Measurements from ENCODE around the gene DLGAP1.

The DLGAP1 gene

DNA sequence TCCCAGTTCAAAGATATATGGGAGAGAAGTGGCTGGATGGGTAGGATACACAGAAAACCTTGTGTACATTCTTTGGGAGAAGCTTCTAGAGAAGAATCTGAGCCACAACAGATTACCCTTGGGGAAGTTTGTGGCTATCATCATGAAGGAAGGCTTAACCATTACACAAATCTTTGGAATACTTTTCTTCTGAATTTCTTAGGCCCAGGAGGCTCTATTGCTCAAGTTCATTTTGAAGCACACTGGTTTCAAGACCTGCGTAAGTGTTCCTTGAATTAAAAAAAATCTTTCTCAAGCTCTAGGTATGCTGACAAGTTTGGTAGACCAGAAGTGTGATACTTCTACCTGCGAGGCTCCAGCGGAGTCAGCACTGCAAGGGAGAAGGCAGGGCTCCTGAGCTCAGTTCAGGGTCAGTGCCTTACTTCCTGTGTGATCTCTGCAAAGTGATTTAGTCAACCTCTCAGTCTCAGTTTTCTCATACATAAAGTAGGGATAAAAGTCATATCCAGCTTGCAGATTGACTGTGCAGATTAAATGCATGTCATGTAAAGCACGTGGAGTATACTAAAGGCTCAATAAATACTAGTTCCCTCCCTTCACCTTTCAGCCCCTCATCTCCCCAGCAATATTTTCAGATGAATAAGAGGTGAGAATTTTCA is 438.6 kb downstream of the DLGAP1 start:
- Histone ChIP-seq H3K4me3 (ENCODE audit: control insufficient read depth in 1 of 7, extremely low read depth in 1 of 7, insufficient read depth in 4 of 7, low read depth in 2 of 7, low read length in 6 of 7) (no peak overlapping the region), H3K27me3 (replicated peaks in 2 of 5; ENCODE audit: control insufficient read depth in 4 of 5, insufficient read depth in 5 of 5, low read length in 4 of 5) (no peaks in the 10 kb centered on the region), H3K27ac (ENCODE audit: insufficient read depth in 1 of 2, low read depth in 1 of 2, low read length in 2 of 2, poor library complexity in 1 of 2, severe bottlenecking in 2 of 2) (no peak overlapping the region), H3K36me3 (ENCODE audit: control insufficient read depth in 4 of 4, insufficient read depth in 4 of 4, low read length in 3 of 4) (no peaks in the 10 kb centered on the region), H3K9me3 (ENCODE audit: control extremely low read depth in 1 of 5, control insufficient read depth in 4 of 5, insufficient read depth in 2 of 5, low read depth in 1 of 5, low read length in 4 of 5) (no peaks in the 10 kb centered on the region), H3K4me1 (ENCODE audit: control extremely low read depth in 1 of 4, control insufficient read depth in 4 of 4, insufficient read depth in 4 of 4, low read length in 3 of 4) (no peaks in the 10 kb centered on the region)
- POLR2A ChIA-PET: no interaction called here
- no peak for DNase-seq
- WGBS (ENCODE audit: insufficient coverage): 100% methylated on average over 3 of the region's 4 CpGs
- CTCF ChIA-PET: interaction anchor here (1.1 kb wide), 1 partner anchor 17 kb away, joined by 5 read pairs; no protein-coding TSS in a partner anchor

DNA sequence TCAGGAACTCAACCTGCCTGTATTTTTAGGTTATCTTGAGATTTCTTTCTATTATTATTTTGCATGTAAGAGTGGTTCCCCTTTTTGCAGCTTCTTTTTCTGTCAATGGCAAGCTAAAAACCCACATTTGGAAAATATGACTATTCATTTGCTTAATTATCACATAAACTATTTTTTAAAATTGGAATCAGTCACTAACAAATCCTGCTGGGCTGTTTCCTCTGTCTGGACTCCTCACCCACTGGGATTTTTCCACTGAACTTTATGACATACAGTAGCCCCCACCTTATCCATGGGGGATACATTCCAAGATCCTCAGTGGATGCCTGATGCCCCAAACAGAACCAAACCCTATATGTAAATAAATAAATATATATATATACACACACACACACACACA is 447.3 kb downstream of the DLGAP1 start:
- Histone ChIP-seq H3K4me3 (ENCODE audit: control insufficient read depth in 1 of 7, extremely low read depth in 1 of 7, insufficient read depth in 4 of 7, low read depth in 2 of 7, low read length in 6 of 7) (no peak overlapping the region), H3K4me1 (ENCODE audit: control extremely low read depth in 1 of 4, control insufficient read depth in 4 of 4, insufficient read depth in 4 of 4, low read length in 3 of 4) (no peaks in the 10 kb centered on the region), H3K36me3 (ENCODE audit: control insufficient read depth in 4 of 4, insufficient read depth in 4 of 4, low read length in 3 of 4) (no peaks in the 10 kb centered on the region), H3K27ac (ENCODE audit: insufficient read depth in 1 of 2, low read depth in 1 of 2, low read length in 2 of 2, poor library complexity in 1 of 2, severe bottlenecking in 2 of 2) (no peak overlapping the region), H3K9me3 (ENCODE audit: control extremely low read depth in 1 of 5, control insufficient read depth in 4 of 5, insufficient read depth in 2 of 5, low read depth in 1 of 5, low read length in 4 of 5) (no peaks in the 10 kb centered on the region), H3K27me3 (replicated peaks in 2 of 5; ENCODE audit: control insufficient read depth in 4 of 5, insufficient read depth in 5 of 5, low read length in 4 of 5) (no peaks in the 10 kb centered on the region)
- peak in 1 of 3 donors; percentile 27 for DNase-seq
- POLR2A ChIA-PET: no interaction called here
- CTCF ChIA-PET: interaction anchor here (2.0 kb wide), 1 partner anchor 13 kb away, joined by 5 read pairs; no protein-coding TSS in a partner anchor

DNA sequence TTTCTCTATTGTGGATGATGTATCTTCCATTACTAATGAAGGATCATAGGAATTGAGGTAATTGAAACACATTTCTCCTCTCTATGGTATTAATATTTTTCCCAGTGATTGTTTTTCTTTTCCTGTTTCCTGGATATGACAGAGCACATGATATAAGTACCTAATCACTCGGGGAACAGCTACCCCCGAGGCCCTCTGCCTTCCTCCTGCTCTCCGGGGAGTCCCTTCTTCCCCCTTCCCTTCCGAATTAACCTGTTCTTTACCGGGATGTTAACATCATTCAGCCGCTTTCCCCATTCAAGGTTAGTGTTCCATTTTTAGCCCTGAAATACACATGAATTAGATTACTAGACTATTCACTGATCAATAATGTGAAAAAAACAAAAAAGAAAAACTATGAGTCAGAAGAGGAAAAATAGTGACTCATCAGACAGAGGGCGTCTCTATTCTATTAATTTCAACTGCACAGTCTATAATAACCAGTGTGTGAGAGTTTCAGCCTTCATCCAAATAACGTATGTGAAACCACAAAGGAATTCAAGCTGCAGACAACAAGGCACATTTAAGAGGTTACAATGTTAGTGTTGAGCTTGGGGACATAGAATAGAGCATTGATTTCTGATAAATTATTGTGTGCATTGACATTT is 450.8 kb downstream of the DLGAP1 start:
- ChIA-PET CTCF (interaction anchor here (1.5 kb wide), 1 partner anchor 233 kb away, joined by 5 read pairs; no protein-coding TSS in a partner anchor), POLR2A (no interaction called here)
- no peaks in the 10 kb centered on the region for H3K9me3 ChIP-seq (ENCODE audit: control extremely low read depth in 1 of 5, control insufficient read depth in 4 of 5, insufficient read depth in 2 of 5, low read depth in 1 of 5, low read length in 4 of 5)
- H3K36me3 ChIP-seq (ENCODE audit: control insufficient read depth in 4 of 4, insufficient read depth in 4 of 4, low read length in 3 of 4): no peaks in the 10 kb centered on the region
- peak in 1 of 3 donors; percentile 14 for DNase-seq
- no peak overlapping the region for H3K4me3 ChIP-seq (ENCODE audit: control insufficient read depth in 1 of 7, extremely low read depth in 1 of 7, insufficient read depth in 4 of 7, low read depth in 2 of 7, low read length in 6 of 7)
- 8% methylated on average over 3 of the region's 8 CpGs for WGBS (ENCODE audit: insufficient coverage)
- peaks cover 0 to 2% (median 0%) of the 10 kb centered on the region in 5 experiments for H3K27me3 ChIP-seq (replicated peaks in 2 of 5; ENCODE audit: control insufficient read depth in 4 of 5, insufficient read depth in 5 of 5, low read length in 4 of 5)
- H3K27ac ChIP-seq (ENCODE audit: insufficient read depth in 1 of 2, low read depth in 1 of 2, low read length in 2 of 2, poor library complexity in 1 of 2, severe bottlenecking in 2 of 2): no peak overlapping the region
- no peaks in the 10 kb centered on the region for H3K4me1 ChIP-seq (ENCODE audit: control extremely low read depth in 1 of 4, control insufficient read depth in 4 of 4, insufficient read depth in 4 of 4, low read length in 3 of 4)

DNA sequence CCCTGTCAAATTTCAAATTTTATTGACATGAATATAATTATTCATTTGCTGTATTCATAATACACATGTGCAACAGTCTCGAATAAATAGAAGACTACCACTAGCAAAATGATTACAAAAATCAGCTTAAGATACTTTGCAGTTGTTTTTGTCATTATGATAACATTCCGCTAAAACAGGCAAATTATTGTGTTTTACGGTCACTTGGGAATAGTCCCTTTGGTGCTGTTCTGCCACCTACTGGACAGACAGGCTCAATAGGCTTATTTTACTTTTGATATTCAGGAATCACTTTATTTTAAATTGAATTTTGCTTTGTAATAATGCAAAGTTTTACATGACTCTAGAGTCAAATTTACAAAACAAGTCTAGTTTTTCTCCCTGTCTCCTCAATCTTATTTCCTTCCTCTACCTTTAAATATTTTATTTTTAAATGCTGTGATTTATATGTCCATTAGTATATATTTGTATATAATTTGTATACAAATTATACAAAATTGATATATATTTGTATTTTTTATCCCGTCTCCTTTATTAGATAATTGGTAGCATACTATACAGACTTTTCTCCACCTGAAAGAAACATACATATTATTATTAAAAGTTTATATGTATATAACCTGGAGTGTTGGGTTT is 456.3 kb downstream of the DLGAP1 start:
- Histone ChIP-seq H3K4me3 (ENCODE audit: control insufficient read depth in 1 of 7, extremely low read depth in 1 of 7, insufficient read depth in 4 of 7, low read depth in 2 of 7, low read length in 6 of 7) (no peak overlapping the region), H3K27me3 (replicated peaks in 2 of 5; ENCODE audit: control insufficient read depth in 4 of 5, insufficient read depth in 5 of 5, low read length in 4 of 5) (peaks cover 0 to 2% (median 0%) of the 10 kb centered on the region in 5 experiments), H3K27ac (ENCODE audit: insufficient read depth in 1 of 2, low read depth in 1 of 2, low read length in 2 of 2, poor library complexity in 1 of 2, severe bottlenecking in 2 of 2) (no peak overlapping the region), H3K9me3 (ENCODE audit: control extremely low read depth in 1 of 5, control insufficient read depth in 4 of 5, insufficient read depth in 2 of 5, low read depth in 1 of 5, low read length in 4 of 5) (no peaks in the 10 kb centered on the region), H3K4me1 (ENCODE audit: control extremely low read depth in 1 of 4, control insufficient read depth in 4 of 4, insufficient read depth in 4 of 4, low read length in 3 of 4) (peaks cover 0 to 8% (median 2%) of the 10 kb centered on the region in 4 experiments), H3K36me3 (ENCODE audit: control insufficient read depth in 4 of 4, insufficient read depth in 4 of 4, low read length in 3 of 4) (no peaks in the 10 kb centered on the region)
- peak; percentile 63 to 75 (median 72) for DNase-seq
- ChIA-PET CTCF (interaction anchor here (0.6 to 3.8 kb wide), 14 partner anchors 9 to 719 kb away, joined by 3 to 35 read pairs (median 4); no protein-coding TSS in a partner anchor), POLR2A (interaction anchor here (0.7 kb wide), 1 partner anchor 551 kb away, joined by 3 read pairs; no protein-coding TSS in a partner anchor)
- 0% methylated on average over 2 of the region's 4 CpGs for WGBS (ENCODE audit: insufficient coverage)

DNA sequence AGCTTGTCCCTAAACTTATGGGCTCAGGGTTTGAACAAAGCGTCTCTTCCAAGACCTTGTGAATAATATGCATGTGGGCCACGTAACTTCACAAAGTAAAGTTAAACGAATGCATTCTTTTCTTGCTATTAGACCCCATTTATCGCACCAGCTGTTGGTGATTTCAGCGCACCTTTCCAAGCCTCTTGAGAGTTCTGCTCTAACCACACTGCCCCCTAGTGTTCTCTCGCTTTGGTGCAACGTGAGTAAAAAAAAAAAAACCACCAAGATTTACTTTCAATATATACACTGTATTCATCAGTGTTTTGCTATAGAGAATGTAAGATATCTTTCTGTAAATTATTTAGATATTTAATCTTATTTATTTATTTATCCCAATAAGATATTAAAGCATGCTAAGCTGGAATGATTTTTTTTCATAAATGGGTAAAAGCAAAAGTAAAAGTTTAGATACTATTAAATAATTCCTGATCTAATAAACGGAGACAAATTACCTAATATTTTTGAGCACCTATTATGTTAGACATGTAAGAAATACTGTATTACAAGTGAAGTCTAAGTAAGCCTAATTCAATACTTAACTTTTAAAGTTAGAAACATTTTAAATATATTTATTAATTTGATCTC is 459.5 kb downstream of the DLGAP1 start:
- DNase-seq: peak; percentile 86 to 95 (median 90)
- H3K27me3 ChIP-seq (replicated peaks in 2 of 5; ENCODE audit: control insufficient read depth in 4 of 5, insufficient read depth in 5 of 5, low read length in 4 of 5): no peaks in the 10 kb centered on the region
- no peaks in the 10 kb centered on the region for H3K36me3 ChIP-seq (ENCODE audit: control insufficient read depth in 4 of 4, insufficient read depth in 4 of 4, low read length in 3 of 4)
- no peak overlapping the region for H3K4me3 ChIP-seq (ENCODE audit: control insufficient read depth in 1 of 7, extremely low read depth in 1 of 7, insufficient read depth in 4 of 7, low read depth in 2 of 7, low read length in 6 of 7)
- no peaks in the 10 kb centered on the region for H3K9me3 ChIP-seq (ENCODE audit: control extremely low read depth in 1 of 5, control insufficient read depth in 4 of 5, insufficient read depth in 2 of 5, low read depth in 1 of 5, low read length in 4 of 5)
- no peak overlapping the region for H3K27ac ChIP-seq (ENCODE audit: insufficient read depth in 1 of 2, low read depth in 1 of 2, low read length in 2 of 2, poor library complexity in 1 of 2, severe bottlenecking in 2 of 2)
- peaks cover 0 to 21% (median 4%) of the 10 kb centered on the region in 4 experiments for H3K4me1 ChIP-seq (ENCODE audit: control extremely low read depth in 1 of 4, control insufficient read depth in 4 of 4, insufficient read depth in 4 of 4, low read length in 3 of 4)
- WGBS (ENCODE audit: insufficient coverage): 24% methylated on average over 5 of the region's 8 CpGs
- CTCF ChIA-PET: interaction anchor here (0.7 to 4.9 kb wide), 22 partner anchors 9 to 329 kb away, joined by 3 to 33 read pairs (median 4); no protein-coding TSS in a partner anchor
- POLR2A ChIA-PET: interaction anchor here (0.9 kb wide), 1 partner anchor 224 kb away, joined by 3 read pairs; no protein-coding TSS in a partner anchor

DNA sequence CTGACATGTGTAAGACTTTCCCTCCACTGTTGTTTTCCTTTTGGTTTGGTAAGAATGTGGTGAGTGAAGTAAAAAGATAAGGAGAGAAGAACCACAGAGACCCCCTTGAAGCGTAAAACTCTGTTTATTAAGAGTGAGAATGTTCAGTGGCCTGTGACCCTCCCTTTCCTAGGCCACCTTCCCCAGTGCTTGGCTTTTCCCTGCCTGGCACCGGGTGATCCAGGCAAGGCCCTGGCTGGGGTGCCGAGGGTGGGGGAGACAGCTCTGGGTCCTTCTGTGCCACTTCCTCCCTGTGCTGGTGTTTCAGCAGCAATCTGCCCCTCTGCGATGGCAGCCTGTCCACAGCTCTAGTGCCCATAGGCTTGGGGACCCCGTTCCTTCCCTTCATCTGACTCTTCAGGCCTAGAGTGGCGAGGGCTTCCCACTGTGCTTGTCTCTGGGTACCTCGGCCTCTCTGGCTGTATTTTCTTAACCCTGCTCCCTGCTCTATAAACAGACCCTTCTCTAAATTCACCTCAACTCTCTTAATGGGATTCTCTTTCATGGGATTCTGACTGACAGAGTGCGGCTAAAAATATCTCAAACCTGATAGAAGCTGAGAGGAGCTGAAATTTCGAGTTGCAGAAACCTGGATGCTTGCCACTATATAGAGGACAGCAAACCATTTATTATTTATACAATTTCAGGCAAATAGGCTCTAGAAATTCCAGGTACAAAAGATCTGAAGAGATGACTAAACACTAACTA is 461.0 kb downstream of the DLGAP1 start:
- Histone ChIP-seq H3K27ac (ENCODE audit: insufficient read depth in 1 of 2, low read depth in 1 of 2, low read length in 2 of 2, poor library complexity in 1 of 2, severe bottlenecking in 2 of 2) (peak overlapping the region in 1 of 2 experiments; percentile 70), H3K36me3 (ENCODE audit: control insufficient read depth in 4 of 4, insufficient read depth in 4 of 4, low read length in 3 of 4) (no peaks in the 10 kb centered on the region), H3K4me1 (ENCODE audit: control extremely low read depth in 1 of 4, control insufficient read depth in 4 of 4, insufficient read depth in 4 of 4, low read length in 3 of 4) (peaks cover 0 to 21% (median 4%) of the 10 kb centered on the region in 4 experiments), H3K9me3 (ENCODE audit: control extremely low read depth in 1 of 5, control insufficient read depth in 4 of 5, insufficient read depth in 2 of 5, low read depth in 1 of 5, low read length in 4 of 5) (no peaks in the 10 kb centered on the region), H3K27me3 (replicated peaks in 2 of 5; ENCODE audit: control insufficient read depth in 4 of 5, insufficient read depth in 5 of 5, low read length in 4 of 5) (no peaks in the 10 kb centered on the region), H3K4me3 (ENCODE audit: control insufficient read depth in 1 of 7, extremely low read depth in 1 of 7, insufficient read depth in 4 of 7, low read depth in 2 of 7, low read length in 6 of 7) (peak overlapping the region in 1 of 7 experiments; percentile 42)
- CTCF ChIA-PET: interaction anchor here (0.7 to 4.9 kb wide), 15 partner anchors 9 to 332 kb away, joined by 3 to 33 read pairs (median 4); no protein-coding TSS in a partner anchor
- peak; percentile 45 to 78 (median 72) for DNase-seq
- POLR2A ChIA-PET: interaction anchor here (0.7 kb wide), 1 partner anchor 546 kb away, joined by 3 read pairs; no protein-coding TSS in a partner anchor
- 41% methylated on average over 5 of the region's 9 CpGs for WGBS (ENCODE audit: insufficient coverage)
